PFSK-1 (cell line): ENCODE measurements around the gene DAAM1.

Source experiments
- POLR2AphosphoS5 ChIP-seq: IDR thresholded peaks from 2 replicates; pipeline ENCODE4 v1.6.1; 2012; ENCODE audit warnings: low read depth, mild to moderate bottlenecking, control low read depth, low read length, moderate library complexity
- SIN3A ChIP-seq: IDR thresholded peaks from 2 replicates; pipeline ENCODE4 v1.6.1; 2012; ENCODE audit warnings: mild to moderate bottlenecking, low read length, moderate library complexity, borderline replicate concordance; ENCODE audit not compliant: insufficient read depth
- TAF1 ChIP-seq: IDR thresholded peaks from 2 replicates; pipeline ENCODE4 v1.6.1; 2012; ENCODE audit warnings: low read length, control low read depth, borderline replicate concordance; ENCODE audit not compliant: insufficient read depth
- TF ChIP-seq, protein P1 (sequence below), 2 experiments: IDR thresholded peaks; 2 replicates each; pipeline versions ENCODE4 v1.6.1 to v1.8.0; 2011 to 2012; ENCODE audit warnings: low read depth in 2 of 2, low read length in 2 of 2, control low read depth in 1 of 2, inconsistent platforms in 1 of 2, mild to moderate bottlenecking in 1 of 2, moderate library complexity in 1 of 2; ENCODE audit not compliant: insufficient read depth in 1 of 2

GRCh38 chr14:59343585-59343984 is 155.1 kb downstream of the DAAM1 start:
- TF ChIP-seq POLR2AphosphoS5 = no peak
- no peak for TF ChIP-seq SIN3A
- TF ChIP-seq, protein P1, sequence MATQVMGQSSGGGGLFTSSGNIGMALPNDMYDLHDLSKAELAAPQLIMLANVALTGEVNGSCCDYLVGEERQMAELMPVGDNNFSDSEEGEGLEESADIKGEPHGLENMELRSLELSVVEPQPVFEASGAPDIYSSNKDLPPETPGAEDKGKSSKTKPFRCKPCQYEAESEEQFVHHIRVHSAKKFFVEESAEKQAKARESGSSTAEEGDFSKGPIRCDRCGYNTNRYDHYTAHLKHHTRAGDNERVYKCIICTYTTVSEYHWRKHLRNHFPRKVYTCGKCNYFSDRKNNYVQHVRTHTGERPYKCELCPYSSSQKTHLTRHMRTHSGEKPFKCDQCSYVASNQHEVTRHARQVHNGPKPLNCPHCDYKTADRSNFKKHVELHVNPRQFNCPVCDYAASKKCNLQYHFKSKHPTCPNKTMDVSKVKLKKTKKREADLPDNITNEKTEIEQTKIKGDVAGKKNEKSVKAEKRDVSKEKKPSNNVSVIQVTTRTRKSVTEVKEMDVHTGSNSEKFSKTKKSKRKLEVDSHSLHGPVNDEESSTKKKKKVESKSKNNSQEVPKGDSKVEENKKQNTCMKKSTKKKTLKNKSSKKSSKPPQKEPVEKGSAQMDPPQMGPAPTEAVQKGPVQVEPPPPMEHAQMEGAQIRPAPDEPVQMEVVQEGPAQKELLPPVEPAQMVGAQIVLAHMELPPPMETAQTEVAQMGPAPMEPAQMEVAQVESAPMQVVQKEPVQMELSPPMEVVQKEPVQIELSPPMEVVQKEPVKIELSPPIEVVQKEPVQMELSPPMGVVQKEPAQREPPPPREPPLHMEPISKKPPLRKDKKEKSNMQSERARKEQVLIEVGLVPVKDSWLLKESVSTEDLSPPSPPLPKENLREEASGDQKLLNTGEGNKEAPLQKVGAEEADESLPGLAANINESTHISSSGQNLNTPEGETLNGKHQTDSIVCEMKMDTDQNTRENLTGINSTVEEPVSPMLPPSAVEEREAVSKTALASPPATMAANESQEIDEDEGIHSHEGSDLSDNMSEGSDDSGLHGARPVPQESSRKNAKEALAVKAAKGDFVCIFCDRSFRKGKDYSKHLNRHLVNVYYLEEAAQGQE (IDR thresholded peaks at IDR 0.05; ENCODE audit: insufficient read depth in 1 of 2, low read depth in 2 of 2, low read length in 2 of 2) = no peak
- no peak for TF ChIP-seq TAF1
